ENCODE measurements around the gene NAGPA.

The NAGPA gene

DNA sequence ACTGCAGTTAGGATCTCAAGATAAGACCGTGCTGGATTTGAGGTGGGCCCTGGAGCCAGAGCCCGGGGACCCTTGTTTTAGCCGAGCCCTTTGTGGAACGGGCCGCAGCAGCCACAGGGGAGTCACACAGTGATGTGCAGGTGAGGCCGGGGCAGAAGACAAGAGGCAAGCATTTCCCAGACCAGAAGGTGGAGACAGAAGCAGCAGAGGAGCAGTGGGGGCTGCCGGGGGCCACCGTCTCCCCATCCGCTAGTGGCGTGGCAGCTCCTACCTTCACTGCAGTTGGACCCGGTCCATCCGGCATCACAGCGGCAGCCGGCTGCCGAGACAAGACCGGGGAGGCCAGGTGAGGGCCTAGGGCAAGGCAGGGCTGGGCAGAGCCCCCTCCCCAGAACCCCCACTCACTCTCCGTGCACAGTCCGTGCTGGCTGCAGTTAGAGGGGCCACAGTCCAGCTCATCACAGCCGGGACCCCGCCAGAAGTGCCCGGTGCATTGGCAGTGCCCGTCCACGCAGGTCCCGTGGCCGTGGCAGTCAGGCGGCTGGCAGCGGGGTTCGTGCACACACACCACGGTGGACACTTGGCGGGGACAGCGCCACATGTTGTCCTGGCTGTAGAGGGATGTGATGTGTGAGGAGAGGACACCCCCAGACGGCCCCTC lies 6.0 kb downstream of the NAGPA start:
- Mint-ChIP-seq H3K36me3 (ENCODE audit: low read depth) (no peaks in the 10 kb centered on the region), H3K27me3 (ENCODE audit: low read depth, poor library complexity) (peaks cover 7% of the 10 kb centered on the region), H3K4me1 (peaks cover 3% of the 10 kb centered on the region), H3K4me3 (no peak overlapping the region), H3K9me3 (no peaks in the 10 kb centered on the region), H3K27ac (no peak overlapping the region)
- DNase-seq, result no peak
- TF ChIP-seq, protein P1, sequence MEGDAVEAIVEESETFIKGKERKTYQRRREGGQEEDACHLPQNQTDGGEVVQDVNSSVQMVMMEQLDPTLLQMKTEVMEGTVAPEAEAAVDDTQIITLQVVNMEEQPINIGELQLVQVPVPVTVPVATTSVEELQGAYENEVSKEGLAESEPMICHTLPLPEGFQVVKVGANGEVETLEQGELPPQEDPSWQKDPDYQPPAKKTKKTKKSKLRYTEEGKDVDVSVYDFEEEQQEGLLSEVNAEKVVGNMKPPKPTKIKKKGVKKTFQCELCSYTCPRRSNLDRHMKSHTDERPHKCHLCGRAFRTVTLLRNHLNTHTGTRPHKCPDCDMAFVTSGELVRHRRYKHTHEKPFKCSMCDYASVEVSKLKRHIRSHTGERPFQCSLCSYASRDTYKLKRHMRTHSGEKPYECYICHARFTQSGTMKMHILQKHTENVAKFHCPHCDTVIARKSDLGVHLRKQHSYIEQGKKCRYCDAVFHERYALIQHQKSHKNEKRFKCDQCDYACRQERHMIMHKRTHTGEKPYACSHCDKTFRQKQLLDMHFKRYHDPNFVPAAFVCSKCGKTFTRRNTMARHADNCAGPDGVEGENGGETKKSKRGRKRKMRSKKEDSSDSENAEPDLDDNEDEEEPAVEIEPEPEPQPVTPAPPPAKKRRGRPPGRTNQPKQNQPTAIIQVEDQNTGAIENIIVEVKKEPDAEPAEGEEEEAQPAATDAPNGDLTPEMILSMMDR (IDR thresholded peaks at IDR 0.05), result no peak

DNA sequence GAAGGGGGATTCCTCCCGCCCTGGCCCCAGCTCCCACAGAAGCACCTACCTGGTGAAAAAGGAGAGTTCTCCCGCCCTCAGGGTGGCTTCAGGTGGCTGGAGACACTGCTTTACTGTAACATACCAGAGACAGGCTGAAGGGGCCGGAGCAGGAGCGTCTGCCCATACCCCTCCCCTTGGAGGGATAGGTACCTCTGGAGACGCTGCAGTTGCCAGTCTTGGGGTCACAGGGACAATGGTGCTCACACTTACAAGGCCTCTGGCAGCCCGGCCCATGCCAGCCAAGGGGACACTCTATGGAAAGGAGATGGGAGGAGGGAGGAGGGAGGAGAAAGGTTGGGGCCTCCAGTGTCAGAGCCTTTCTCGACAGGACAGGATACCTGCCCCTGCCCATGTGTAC lies 6.6 kb downstream of the NAGPA start:
- Mint-ChIP-seq H3K9me3 (no peaks in the 10 kb centered on the region), H3K4me3 (no peak overlapping the region), H3K4me1 (no peaks in the 10 kb centered on the region), H3K27ac (no peak overlapping the region), H3K36me3 (ENCODE audit: low read depth) (no peaks in the 10 kb centered on the region), H3K27me3 (ENCODE audit: low read depth, poor library complexity) (peaks cover 7% of the 10 kb centered on the region)
- DNase-seq, result no peak
- TF ChIP-seq, protein P1 (IDR thresholded peaks at IDR 0.05), result no peak

DNA sequence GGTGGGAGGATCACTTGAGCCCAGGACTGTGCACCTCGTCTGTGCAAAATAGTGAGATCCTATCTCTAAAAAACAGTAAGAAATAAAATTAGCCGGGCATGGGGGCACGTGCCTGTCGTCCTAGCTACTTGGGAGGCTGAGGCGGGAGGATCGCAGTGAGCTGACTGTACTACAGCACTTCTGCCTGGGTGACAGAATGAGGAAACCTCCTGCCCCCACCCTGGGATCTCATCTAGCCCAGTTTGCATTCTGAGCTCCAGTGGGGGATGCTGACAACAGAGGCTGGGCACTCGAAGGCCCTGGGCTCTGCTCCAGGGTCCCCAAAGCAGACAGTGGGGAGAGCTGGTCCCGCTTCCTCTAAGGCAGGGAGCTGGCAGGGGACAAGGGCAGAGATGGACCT lies 7.1 kb downstream of the NAGPA start:
- Mint-ChIP-seq H3K36me3 (ENCODE audit: low read depth) (no peaks in the 10 kb centered on the region), H3K4me3 (no peak overlapping the region), H3K27ac (no peak overlapping the region), H3K9me3 (no peaks in the 10 kb centered on the region), H3K27me3 (ENCODE audit: low read depth, poor library complexity) (peaks cover 7% of the 10 kb centered on the region), H3K4me1 (no peaks in the 10 kb centered on the region)
- TF ChIP-seq, protein P1 (IDR thresholded peaks at IDR 0.05), result no peak
- no peak for DNase-seq

DNA sequence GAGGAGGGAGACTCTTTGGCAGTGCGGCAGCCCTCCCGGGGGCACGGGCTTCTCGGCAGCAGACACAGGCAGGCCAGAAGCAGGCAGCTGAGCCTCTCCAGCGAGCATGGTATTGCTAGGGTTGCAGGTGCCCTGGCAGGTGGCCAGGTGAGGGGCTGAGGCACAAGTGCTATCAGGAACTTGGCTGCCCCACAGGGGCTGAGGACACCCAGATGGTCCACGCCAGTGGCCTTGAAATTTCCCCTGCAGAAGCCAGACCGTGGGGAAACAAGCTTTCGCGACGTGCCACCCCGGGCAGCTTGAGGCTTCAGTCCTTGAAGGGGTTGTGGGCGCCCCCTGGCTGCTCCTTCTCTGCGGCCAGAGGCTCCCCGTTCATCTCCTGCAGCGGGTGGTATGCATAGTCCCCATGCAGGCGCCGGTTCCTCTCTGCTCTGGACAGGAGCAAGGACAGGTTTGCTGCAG lies 8.5 kb downstream of the NAGPA start:
- no peak overlapping the region for H3K27ac Mint-ChIP-seq
- H3K9me3 Mint-ChIP-seq, result no peaks in the 10 kb centered on the region
- peak; percentile 59 for DNase-seq
- H3K4me3 Mint-ChIP-seq, result no peak overlapping the region
- peaks cover 3% of the 10 kb centered on the region for H3K27me3 Mint-ChIP-seq (ENCODE audit: low read depth, poor library complexity)
- TF ChIP-seq, protein P1 (IDR thresholded peaks at IDR 0.05), result peak; percentile 40
- H3K36me3 Mint-ChIP-seq (ENCODE audit: low read depth), result no peaks in the 10 kb centered on the region
- H3K4me1 Mint-ChIP-seq, result no peaks in the 10 kb centered on the region

DNA sequence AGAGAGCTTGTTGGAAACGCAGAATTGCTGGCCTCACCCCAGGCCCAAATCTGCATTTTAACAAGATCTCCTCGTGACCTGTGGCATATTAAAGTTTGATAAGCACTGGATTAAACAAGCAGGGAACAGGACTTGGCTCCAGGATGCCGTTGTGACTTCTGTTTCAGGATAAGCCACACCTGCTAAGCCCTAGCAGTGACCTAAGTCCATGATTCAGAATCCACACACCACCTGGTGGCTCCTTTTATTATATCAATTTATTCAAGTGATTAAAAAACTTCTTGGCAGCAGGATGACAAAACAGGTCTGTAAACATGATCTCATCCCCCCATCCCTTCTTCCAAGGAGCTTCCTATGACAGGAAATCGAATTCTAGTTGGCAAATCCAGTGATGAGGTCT lies 9.1 kb downstream of the NAGPA start:
- Mint-ChIP-seq H3K4me1 (no peaks in the 10 kb centered on the region), H3K36me3 (ENCODE audit: low read depth) (no peaks in the 10 kb centered on the region), H3K9me3 (no peaks in the 10 kb centered on the region), H3K27ac (no peak overlapping the region), H3K27me3 (ENCODE audit: low read depth, poor library complexity) (peaks cover 3% of the 10 kb centered on the region), H3K4me3 (no peak overlapping the region)
- DNase-seq, result no peak
- TF ChIP-seq, protein P1 (IDR thresholded peaks at IDR 0.05), result no peak

DNA sequence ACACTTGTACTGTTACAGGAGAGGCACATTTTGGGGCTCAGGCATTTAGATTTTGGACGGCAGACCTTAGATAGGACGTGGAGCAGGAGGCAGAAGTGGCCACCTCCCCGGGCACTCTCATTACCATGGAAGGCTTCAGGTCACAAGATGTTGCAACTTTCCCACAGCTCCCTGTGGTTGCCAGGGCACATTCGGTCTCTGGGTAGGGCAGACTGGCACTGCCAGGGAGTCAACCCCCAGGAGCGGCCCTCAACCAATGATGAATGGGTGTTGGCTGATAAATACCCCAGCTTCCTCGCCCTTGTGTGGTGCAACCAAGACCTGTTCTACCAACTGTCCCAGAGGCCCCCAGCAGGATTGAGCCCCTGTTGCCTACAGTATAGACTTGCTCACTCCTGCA lies 11.2 kb downstream of the NAGPA start:
- H3K4me3 Mint-ChIP-seq, result no peak overlapping the region
- no peaks in the 10 kb centered on the region for H3K36me3 Mint-ChIP-seq (ENCODE audit: low read depth)
- H3K27me3 Mint-ChIP-seq (ENCODE audit: low read depth, poor library complexity), result peaks cover 11% of the 10 kb centered on the region
- no peak for DNase-seq
- TF ChIP-seq, protein P1 (IDR thresholded peaks at IDR 0.05), result no peak
- no peaks in the 10 kb centered on the region for H3K4me1 Mint-ChIP-seq
- no peak overlapping the region for H3K27ac Mint-ChIP-seq
- H3K9me3 Mint-ChIP-seq, result no peaks in the 10 kb centered on the region

Measured in nephron progenitor cell (in vitro differentiated cells).